GM23338 (cell line): Measurements from ENCODE around the gene EPB41L5. TPM values are rescaled to one million over a fixed set of nuclear protein-coding genes. Genes with fewer than 3 reads are reported as not detected.

ENCODE experiments used
- ATAC-seq: fragments of 200-7000 bp; cut with Tn5 transposase; 3 replicates; pipeline ENCODE4 v1.9.1; 2020
- DNase-seq: peaks from one replicate; pipeline ENCODE4 v3.0.0-alpha.2; 2015; ENCODE audit warnings: low spot score
- H2AFZ ChIP-seq: fragments of 200-600 bp; sonication (generic); 2 replicates; pipeline ENCODE4 v1.8.0; 2016; ENCODE audit warnings: antibody characterized with exemption, mild to moderate bottlenecking, moderate library complexity
- H3F3A ChIP-seq: fragments of 200-600 bp; sonication (generic); replicated peaks from 2 replicates; pipeline ENCODE4 v1.8.0; 2017; ENCODE audit warnings: antibody characterized with exemption, mixed run types, low read depth
- H3K27ac ChIP-seq: fragments of 200-600 bp; sonication (generic); 2 replicates; pipeline ENCODE4 v1.6.1; 2016; ENCODE audit warnings: low read depth
- H3K27me3 ChIP-seq: fragments of 200-600 bp; sonication (generic); 2 replicates; pipeline ENCODE4 v1.8.0; 2016; ENCODE audit warnings: mild to moderate bottlenecking, mixed run types, moderate library complexity; ENCODE audit not compliant: insufficient read depth
- H3K36me3 ChIP-seq: fragments of 200-600 bp; sonication (generic); 2 replicates; pipeline ENCODE4 v1.8.0; 2016; ENCODE audit warnings: mild to moderate bottlenecking; ENCODE audit not compliant: insufficient read depth
- H3K4me1 ChIP-seq: fragments of 200-600 bp; sonication (generic); 2 replicates; pipeline ENCODE4 v1.8.0; 2016; ENCODE audit warnings: mild to moderate bottlenecking, moderate library complexity; ENCODE audit not compliant: insufficient read depth
- H3K4me2 ChIP-seq: fragments of 200-600 bp; sonication (generic); 2 replicates; pipeline ENCODE4 v1.7.1; 2017; ENCODE audit warnings: mixed run types
- H3K4me3 ChIP-seq: fragments of 200-600 bp; sonication (generic); 2 replicates; pipeline ENCODE4 v1.6.1; 2016; ENCODE audit warnings: mixed run types
- H3K79me2 ChIP-seq: fragments of 200-600 bp; sonication (generic); replicated peaks from 2 replicates; pipeline ENCODE4 v1.8.0; 2017; ENCODE audit warnings: mild to moderate bottlenecking; ENCODE audit not compliant: insufficient read depth
- H3K9me2 ChIP-seq: fragments of 200-600 bp; sonication (generic); 2 replicates; pipeline ENCODE4 v1.8.0; 2017; ENCODE audit not compliant: insufficient read depth
- H4K20me1 ChIP-seq: fragments of 200-600 bp; sonication (generic); replicated peaks from 2 replicates; pipeline ENCODE4 v1.8.0; 2017; ENCODE audit warnings: mild to moderate bottlenecking; ENCODE audit not compliant: insufficient read depth
- H3K27ac Mint-ChIP-seq: 2 replicates; pipeline ENCODE4 v1.8.0; 2020; ENCODE audit warnings: inconsistent platforms, mild to moderate bottlenecking, moderate library complexity, mixed read lengths
- H3K27me3 Mint-ChIP-seq: 3 replicates; pipeline ENCODE4 v1.8.0; 2022; ENCODE audit warnings: low read depth, mild to moderate bottlenecking, moderate library complexity, mixed read lengths, inconsistent platforms; ENCODE audit not compliant: insufficient read depth, poor library complexity
- H3K36me3 Mint-ChIP-seq: 3 replicates; pipeline ENCODE4 v1.8.0; 2021; ENCODE audit warnings: low read depth, mild to moderate bottlenecking, inconsistent platforms, moderate library complexity, mixed read lengths
- H3K4me1 Mint-ChIP-seq: 3 replicates; pipeline ENCODE4 v1.8.0; 2020; ENCODE audit warnings: mild to moderate bottlenecking, inconsistent platforms, mixed read lengths
- H3K4me3 Mint-ChIP-seq: 3 replicates; pipeline ENCODE4 v1.8.0; 2021; ENCODE audit warnings: moderate library complexity, mild to moderate bottlenecking, inconsistent platforms, mixed read lengths
- H3K9me3 Mint-ChIP-seq: 3 replicates; pipeline ENCODE4 v1.8.0; 2020; ENCODE audit warnings: moderate library complexity, mild to moderate bottlenecking, inconsistent platforms, mixed read lengths
- CREB1 ChIP-seq: fragments of 250-450 bp; sonication (Bioruptor Pico); IDR thresholded peaks from 2 replicates; pipeline ENCODE4 v1.5.0; 2020; ENCODE audit warnings: low read depth, mild to moderate bottlenecking, moderate library complexity
- EZH2 ChIP-seq: fragments of 200-600 bp; sonication (generic); IDR thresholded peaks from one replicate; pipeline ENCODE4 v1.8.0; 2017; ENCODE audit warnings: antibody characterized with exemption, mild to moderate bottlenecking, low read depth; ENCODE audit not compliant: unreplicated experiment
- EZH2phosphoT487 ChIP-seq: fragments of 200-600 bp; sonication (generic); IDR thresholded peaks from one replicate; pipeline ENCODE4 v1.8.1; 2018; ENCODE audit warnings: antibody characterized with exemption; ENCODE audit not compliant: unreplicated experiment
- NANOG ChIP-seq: IDR thresholded peaks from 2 replicates; pipeline ENCODE4 v1.6.1; 2016; ENCODE audit warnings: antibody characterized with exemption, borderline replicate concordance
- POLR2AphosphoS5 ChIP-seq: IDR thresholded peaks from 2 replicates; pipeline ENCODE4 v1.6.1; 2016; ENCODE audit warnings: antibody characterized with exemption, low read depth
- ZNF114 ChIP-seq: fragments of 250-450 bp; sonication (Bioruptor Pico); IDR thresholded peaks from 2 replicates; pipeline ENCODE4 v1.5.0; 2020; ENCODE audit warnings: mild to moderate bottlenecking, moderate library complexity
- polyA plus RNA-seq: library from polyadenylated mRNA; unstranded; fragments of >200 nt; fragmentation: Nextera tagmentation; extraction: Ambion mirVana; gene quantifications from 2 replicates; pipeline ENCODE4 v1.2.1, GENCODE V29; 2016
- total RNA-seq: library from RNA; depleted of rRNA; stranded (reverse); fragments of >200 nt; shearing (Covaris generic); gene quantifications from 2 replicates; pipeline ENCODE4 v1.2.3, GENCODE V29; 2014
- TF ChIP-seq, protein P1 (sequence below): IDR thresholded peaks from 2 replicates; pipeline ENCODE4 v1.6.1; 2016; ENCODE audit warnings: antibody characterized with exemption
- TF ChIP-seq, protein P2 (sequence below), 2 experiments: fragments of 200-600 bp in 1 of 2; sonication (generic) in 1 of 2; conservative IDR thresholded peaks; 2 replicates each; pipeline versions ENCODE4 v1.5.1 to v1.6.1; 2016 to 2017; ENCODE audit warnings: antibody characterized with exemption in 2 of 2, low read depth in 2 of 2, mild to moderate bottlenecking in 2 of 2, moderate library complexity in 1 of 2
- TF ChIP-seq, protein P3 (sequence below): fragments of 250-450 bp; sonication (Bioruptor Pico); IDR thresholded peaks from 2 replicates; pipeline ENCODE4 v1.5.0; 2020; ENCODE audit warnings: mild to moderate bottlenecking, moderate library complexity
- TF ChIP-seq, protein P4 (sequence below): IDR thresholded peaks from one replicate; pipeline ENCODE4 v1.6.1; 2018; ENCODE audit warnings: antibody characterized with exemption; ENCODE audit not compliant: unreplicated experiment

Gene EPB41L5
- total and polyA plus RNA-seq, 2 experiments from 2014 or later = 15.5 to 35.4 TPM

DNA sequence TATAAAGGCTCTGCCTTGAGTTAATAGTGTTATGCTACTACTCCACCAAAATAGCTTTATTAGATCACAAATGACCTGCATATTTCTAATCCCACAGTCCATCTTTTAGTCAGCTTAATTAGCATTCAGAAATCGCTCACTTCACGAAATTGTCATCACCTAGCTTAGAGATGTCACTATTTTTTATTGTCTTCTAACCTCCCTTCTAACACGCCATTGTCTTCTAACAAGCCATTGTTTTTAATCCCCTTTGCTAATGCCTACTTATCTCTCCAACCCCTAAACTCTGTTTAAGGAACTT, 97.1 kb downstream of the EPB41L5 start:
- no peaks in the 10 kb centered on the region for H3K9me2 ChIP-seq
- H2AFZ ChIP-seq = no peak overlapping the region
- TF ChIP-seq ZNF114 = no peak
- TF ChIP-seq CREB1 = no peak
- TF ChIP-seq EZH2phosphoT487 = no peak
- Mint-ChIP-seq H3K9me3 (no peaks in the 10 kb centered on the region), H3K4me1 (no peaks in the 10 kb centered on the region), H3K36me3 (no peaks in the 10 kb centered on the region; the same call in 2 of the 3 replicates), H3K27ac (no peak overlapping the region), H3K4me3 (no peak overlapping the region), H3K27me3 (peaks cover 2% of the 10 kb centered on the region)
- H3K4me1 ChIP-seq = no peaks in the 10 kb centered on the region
- no peak overlapping the region for H3K27ac ChIP-seq
- ATAC-seq = no peak
- H3K27me3 ChIP-seq = no peaks in the 10 kb centered on the region
- no peak for DNase-seq
- no peaks in the 10 kb centered on the region for H3K36me3 ChIP-seq
- no peaks in the 10 kb centered on the region for H3F3A ChIP-seq
- H3K4me3 ChIP-seq = no peak overlapping the region
- H4K20me1 ChIP-seq = no peaks in the 10 kb centered on the region
- no peaks in the 10 kb centered on the region for H3K79me2 ChIP-seq
- no peak overlapping the region for H3K4me2 ChIP-seq

DNA sequence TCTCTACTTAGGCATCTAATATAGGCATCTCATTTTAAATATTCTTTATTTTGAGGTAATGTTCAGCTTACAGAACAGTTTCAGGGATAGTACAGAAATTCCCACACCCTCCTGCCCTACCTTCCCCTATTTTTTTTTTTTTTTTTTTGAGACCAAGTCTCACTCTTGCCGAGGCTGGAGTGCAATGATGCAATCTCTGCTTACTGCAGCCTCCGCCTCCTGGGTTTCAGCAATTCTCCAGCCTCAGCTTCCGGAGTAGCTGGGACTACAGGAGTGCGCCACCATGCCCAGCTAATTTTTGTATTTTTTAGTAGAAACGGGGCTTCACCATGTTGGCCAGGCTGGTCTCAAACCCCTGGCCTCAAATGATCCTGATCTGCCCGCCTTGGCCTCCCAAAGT, 97.6 kb downstream of the EPB41L5 start:
- H3K36me3 ChIP-seq = no peaks in the 10 kb centered on the region
- H3K4me2 ChIP-seq = no peak overlapping the region
- H3K9me2 ChIP-seq = no peaks in the 10 kb centered on the region
- no peak overlapping the region for H2AFZ ChIP-seq
- H3K4me1 ChIP-seq = no peaks in the 10 kb centered on the region
- H3K27ac Mint-ChIP-seq = no peak overlapping the region
- H4K20me1 ChIP-seq = no peaks in the 10 kb centered on the region
- no peak overlapping the region for H3K4me3 Mint-ChIP-seq
- H3K4me3 ChIP-seq = no peak overlapping the region
- no peak overlapping the region for H3K27ac ChIP-seq
- no peak for ATAC-seq
- H3K36me3 Mint-ChIP-seq = no peaks in the 10 kb centered on the region; the same call in 2 of the 3 replicates
- no peaks in the 10 kb centered on the region for H3K4me1 Mint-ChIP-seq
- no peaks in the 10 kb centered on the region for H3K9me3 Mint-ChIP-seq
- peaks cover 2% of the 10 kb centered on the region for H3K27me3 Mint-ChIP-seq
- no peaks in the 10 kb centered on the region for H3F3A ChIP-seq
- DNase-seq = no peak
- H3K79me2 ChIP-seq = no peaks in the 10 kb centered on the region
- H3K27me3 ChIP-seq = no peaks in the 10 kb centered on the region
- no peak for TF ChIP-seq CREB1
- TF ChIP-seq, protein P1, sequence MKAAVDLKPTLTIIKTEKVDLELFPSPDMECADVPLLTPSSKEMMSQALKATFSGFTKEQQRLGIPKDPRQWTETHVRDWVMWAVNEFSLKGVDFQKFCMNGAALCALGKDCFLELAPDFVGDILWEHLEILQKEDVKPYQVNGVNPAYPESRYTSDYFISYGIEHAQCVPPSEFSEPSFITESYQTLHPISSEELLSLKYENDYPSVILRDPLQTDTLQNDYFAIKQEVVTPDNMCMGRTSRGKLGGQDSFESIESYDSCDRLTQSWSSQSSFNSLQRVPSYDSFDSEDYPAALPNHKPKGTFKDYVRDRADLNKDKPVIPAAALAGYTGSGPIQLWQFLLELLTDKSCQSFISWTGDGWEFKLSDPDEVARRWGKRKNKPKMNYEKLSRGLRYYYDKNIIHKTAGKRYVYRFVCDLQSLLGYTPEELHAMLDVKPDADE = no peak
- TF ChIP-seq, protein P2, sequence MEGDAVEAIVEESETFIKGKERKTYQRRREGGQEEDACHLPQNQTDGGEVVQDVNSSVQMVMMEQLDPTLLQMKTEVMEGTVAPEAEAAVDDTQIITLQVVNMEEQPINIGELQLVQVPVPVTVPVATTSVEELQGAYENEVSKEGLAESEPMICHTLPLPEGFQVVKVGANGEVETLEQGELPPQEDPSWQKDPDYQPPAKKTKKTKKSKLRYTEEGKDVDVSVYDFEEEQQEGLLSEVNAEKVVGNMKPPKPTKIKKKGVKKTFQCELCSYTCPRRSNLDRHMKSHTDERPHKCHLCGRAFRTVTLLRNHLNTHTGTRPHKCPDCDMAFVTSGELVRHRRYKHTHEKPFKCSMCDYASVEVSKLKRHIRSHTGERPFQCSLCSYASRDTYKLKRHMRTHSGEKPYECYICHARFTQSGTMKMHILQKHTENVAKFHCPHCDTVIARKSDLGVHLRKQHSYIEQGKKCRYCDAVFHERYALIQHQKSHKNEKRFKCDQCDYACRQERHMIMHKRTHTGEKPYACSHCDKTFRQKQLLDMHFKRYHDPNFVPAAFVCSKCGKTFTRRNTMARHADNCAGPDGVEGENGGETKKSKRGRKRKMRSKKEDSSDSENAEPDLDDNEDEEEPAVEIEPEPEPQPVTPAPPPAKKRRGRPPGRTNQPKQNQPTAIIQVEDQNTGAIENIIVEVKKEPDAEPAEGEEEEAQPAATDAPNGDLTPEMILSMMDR (conservative IDR thresholded peaks at IDR 0.05; ENCODE audit: low read depth in 2 of 2) = no peak
- TF ChIP-seq, protein P3, sequence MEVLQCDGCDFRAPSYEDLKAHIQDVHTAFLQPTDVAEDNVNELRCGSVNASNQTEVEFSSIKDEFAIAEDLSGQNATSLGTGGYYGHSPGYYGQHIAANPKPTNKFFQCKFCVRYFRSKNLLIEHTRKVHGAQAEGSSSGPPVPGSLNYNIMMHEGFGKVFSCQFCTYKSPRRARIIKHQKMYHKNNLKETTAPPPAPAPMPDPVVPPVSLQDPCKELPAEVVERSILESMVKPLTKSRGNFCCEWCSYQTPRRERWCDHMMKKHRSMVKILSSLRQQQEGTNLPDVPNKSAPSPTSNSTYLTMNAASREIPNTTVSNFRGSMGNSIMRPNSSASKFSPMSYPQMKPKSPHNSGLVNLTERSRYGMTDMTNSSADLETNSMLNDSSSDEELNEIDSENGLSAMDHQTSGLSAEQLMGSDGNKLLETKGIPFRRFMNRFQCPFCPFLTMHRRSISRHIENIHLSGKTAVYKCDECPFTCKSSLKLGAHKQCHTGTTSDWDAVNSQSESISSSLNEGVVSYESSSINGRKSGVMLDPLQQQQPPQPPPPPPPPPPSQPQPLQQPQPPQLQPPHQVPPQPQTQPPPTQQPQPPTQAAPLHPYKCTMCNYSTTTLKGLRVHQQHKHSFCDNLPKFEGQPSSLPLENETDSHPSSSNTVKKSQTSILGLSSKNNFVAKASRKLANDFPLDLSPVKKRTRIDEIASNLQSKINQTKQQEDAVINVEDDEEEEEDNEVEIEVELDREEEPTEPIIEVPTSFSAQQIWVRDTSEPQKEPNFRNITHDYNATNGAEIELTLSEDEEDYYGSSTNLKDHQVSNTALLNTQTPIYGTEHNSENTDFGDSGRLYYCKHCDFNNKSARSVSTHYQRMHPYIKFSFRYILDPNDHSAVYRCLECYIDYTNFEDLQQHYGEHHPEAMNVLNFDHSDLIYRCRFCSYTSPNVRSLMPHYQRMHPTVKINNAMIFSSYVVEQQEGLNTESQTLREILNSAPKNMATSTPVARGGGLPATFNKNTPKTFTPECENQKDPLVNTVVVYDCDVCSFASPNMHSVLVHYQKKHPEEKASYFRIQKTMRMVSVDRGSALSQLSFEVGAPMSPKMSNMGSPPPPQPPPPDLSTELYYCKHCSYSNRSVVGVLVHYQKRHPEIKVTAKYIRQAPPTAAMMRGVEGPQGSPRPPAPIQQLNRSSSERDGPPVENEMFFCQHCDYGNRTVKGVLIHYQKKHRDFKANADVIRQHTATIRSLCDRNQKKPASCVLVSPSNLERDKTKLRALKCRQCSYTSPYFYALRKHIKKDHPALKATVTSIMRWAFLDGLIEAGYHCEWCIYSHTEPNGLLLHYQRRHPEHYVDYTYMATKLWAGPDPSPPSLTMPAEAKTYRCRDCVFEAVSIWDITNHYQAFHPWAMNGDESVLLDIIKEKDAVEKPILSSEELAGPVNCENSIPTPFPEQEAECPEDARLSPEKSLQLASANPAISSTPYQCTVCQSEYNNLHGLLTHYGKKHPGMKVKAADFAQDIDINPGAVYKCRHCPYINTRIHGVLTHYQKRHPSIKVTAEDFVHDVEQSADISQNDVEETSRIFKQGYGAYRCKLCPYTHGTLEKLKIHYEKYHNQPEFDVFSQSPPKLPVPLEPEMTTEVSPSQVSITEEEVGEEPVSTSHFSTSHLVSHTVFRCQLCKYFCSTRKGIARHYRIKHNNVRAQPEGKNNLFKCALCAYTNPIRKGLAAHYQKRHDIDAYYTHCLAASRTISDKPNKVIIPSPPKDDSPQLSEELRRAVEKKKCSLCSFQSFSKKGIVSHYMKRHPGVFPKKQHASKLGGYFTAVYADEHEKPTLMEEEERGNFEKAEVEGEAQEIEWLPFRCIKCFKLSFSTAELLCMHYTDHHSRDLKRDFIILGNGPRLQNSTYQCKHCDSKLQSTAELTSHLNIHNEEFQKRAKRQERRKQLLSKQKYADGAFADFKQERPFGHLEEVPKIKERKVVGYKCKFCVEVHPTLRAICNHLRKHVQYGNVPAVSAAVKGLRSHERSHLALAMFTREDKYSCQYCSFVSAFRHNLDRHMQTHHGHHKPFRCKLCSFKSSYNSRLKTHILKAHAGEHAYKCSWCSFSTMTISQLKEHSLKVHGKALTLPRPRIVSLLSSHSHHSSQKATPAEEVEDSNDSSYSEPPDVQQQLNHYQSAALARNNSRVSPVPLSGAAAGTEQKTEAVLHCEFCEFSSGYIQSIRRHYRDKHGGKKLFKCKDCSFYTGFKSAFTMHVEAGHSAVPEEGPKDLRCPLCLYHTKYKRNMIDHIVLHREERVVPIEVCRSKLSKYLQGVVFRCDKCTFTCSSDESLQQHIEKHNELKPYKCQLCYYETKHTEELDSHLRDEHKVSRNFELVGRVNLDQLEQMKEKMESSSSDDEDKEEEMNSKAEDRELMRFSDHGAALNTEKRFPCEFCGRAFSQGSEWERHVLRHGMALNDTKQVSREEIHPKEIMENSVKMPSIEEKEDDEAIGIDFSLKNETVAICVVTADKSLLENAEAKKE = no peak
- TF ChIP-seq ZNF114 = no peak
- TF ChIP-seq, protein P4, sequence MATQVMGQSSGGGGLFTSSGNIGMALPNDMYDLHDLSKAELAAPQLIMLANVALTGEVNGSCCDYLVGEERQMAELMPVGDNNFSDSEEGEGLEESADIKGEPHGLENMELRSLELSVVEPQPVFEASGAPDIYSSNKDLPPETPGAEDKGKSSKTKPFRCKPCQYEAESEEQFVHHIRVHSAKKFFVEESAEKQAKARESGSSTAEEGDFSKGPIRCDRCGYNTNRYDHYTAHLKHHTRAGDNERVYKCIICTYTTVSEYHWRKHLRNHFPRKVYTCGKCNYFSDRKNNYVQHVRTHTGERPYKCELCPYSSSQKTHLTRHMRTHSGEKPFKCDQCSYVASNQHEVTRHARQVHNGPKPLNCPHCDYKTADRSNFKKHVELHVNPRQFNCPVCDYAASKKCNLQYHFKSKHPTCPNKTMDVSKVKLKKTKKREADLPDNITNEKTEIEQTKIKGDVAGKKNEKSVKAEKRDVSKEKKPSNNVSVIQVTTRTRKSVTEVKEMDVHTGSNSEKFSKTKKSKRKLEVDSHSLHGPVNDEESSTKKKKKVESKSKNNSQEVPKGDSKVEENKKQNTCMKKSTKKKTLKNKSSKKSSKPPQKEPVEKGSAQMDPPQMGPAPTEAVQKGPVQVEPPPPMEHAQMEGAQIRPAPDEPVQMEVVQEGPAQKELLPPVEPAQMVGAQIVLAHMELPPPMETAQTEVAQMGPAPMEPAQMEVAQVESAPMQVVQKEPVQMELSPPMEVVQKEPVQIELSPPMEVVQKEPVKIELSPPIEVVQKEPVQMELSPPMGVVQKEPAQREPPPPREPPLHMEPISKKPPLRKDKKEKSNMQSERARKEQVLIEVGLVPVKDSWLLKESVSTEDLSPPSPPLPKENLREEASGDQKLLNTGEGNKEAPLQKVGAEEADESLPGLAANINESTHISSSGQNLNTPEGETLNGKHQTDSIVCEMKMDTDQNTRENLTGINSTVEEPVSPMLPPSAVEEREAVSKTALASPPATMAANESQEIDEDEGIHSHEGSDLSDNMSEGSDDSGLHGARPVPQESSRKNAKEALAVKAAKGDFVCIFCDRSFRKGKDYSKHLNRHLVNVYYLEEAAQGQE = no peak
- no peak for TF ChIP-seq POLR2AphosphoS5
- no peak for TF ChIP-seq EZH2
- TF ChIP-seq NANOG = no peak
- TF ChIP-seq EZH2phosphoT487 = no peak
